SK-N-SH treated with all-trans-retinoic acid at 6 μM for 48 hours (cell line): ENCODE measurements around the gene EGR1.
A peak's percentile ranks its signal among the peaks of the same experiment; 100 is the strongest.

Experiments used
- ATAC-seq: fragments of 200-7000 bp; cut with Tn5 transposase; 3 replicates; pipeline ENCODE4 v1.9.1; 2020; ENCODE audit warnings: mild to moderate bottlenecking, moderate library complexity
- ARNTL ChIP-seq: fragments of 450-650 bp; formaldehyde crosslinking; IDR thresholded peaks from 2 replicates; pipeline ENCODE4 v1.5.0; 2020; ENCODE audit warnings: low read depth, mild to moderate bottlenecking, moderate library complexity, borderline replicate concordance
- BACH2 ChIP-seq: fragments of 250-450 bp; sonication (Bioruptor Pico); IDR thresholded peaks from 2 replicates; pipeline ENCODE4 v1.9.0; 2021; ENCODE audit warnings: mild to moderate bottlenecking, borderline replicate concordance
- CREB5 ChIP-seq: fragments of 250-450 bp; sonication (Bioruptor Pico); IDR thresholded peaks from 2 replicates; pipeline ENCODE4 v1.5.1; 2020; ENCODE audit warnings: low read depth, mild to moderate bottlenecking, moderate library complexity
- CSDC2 ChIP-seq: fragments of 250-450 bp; sonication (Bioruptor Pico); IDR thresholded peaks from 2 replicates; pipeline ENCODE4 v1.5.0; 2020; ENCODE audit warnings: mild to moderate bottlenecking, moderate library complexity
- CSRNP3 ChIP-seq: fragments of 250-450 bp; sonication (Bioruptor Pico); IDR thresholded peaks from 2 replicates; pipeline ENCODE4 v1.5.1; 2021; ENCODE audit warnings: mild to moderate bottlenecking, moderate library complexity
- ESRRG ChIP-seq: fragments of 250-450 bp; sonication (Bioruptor Pico); IDR thresholded peaks from 2 replicates; pipeline ENCODE4 v1.6.1; 2021; ENCODE audit warnings: mild to moderate bottlenecking
- ISL1 ChIP-seq: fragments of 250-450 bp; sonication (Bioruptor Pico); IDR thresholded peaks from 2 replicates; pipeline ENCODE4 v2.1.2; 2022; ENCODE audit warnings: mild to moderate bottlenecking, moderate library complexity
- OSR1 ChIP-seq: fragments of 250-450 bp; sonication (Bioruptor Pico); IDR thresholded peaks from 2 replicates; pipeline ENCODE4 v1.8.0; 2022; ENCODE audit warnings: moderate library complexity, mild to moderate bottlenecking, inconsistent platforms
- PATZ1 ChIP-seq: fragments of 250-450 bp; sonication (Bioruptor Pico); IDR thresholded peaks from 2 replicates; pipeline ENCODE4 v1.8.0; 2020; ENCODE audit warnings: mild to moderate bottlenecking, moderate library complexity, borderline replicate concordance
- RARB ChIP-seq: fragments of 250-450 bp; sonication (Bioruptor Pico); IDR thresholded peaks from 2 replicates; pipeline ENCODE4 v1.8.0; 2021; ENCODE audit warnings: mild to moderate bottlenecking, moderate library complexity
- SNAI2 ChIP-seq: fragments of 250-450 bp; sonication (Bioruptor Pico); IDR thresholded peaks from 2 replicates; pipeline ENCODE4 v1.5.0; 2020; ENCODE audit warnings: mild to moderate bottlenecking, moderate library complexity
- TCF4 ChIP-seq: fragments of 250-450 bp; sonication (Bioruptor Pico); IDR thresholded peaks from 2 replicates; pipeline ENCODE4 v1.8.0; 2021; ENCODE audit warnings: mild to moderate bottlenecking, moderate library complexity, borderline replicate concordance
- TOX ChIP-seq: fragments of 250-450 bp; sonication (Bioruptor Pico); IDR thresholded peaks from 2 replicates; pipeline ENCODE4 v1.8.0; 2021; ENCODE audit warnings: mild to moderate bottlenecking, moderate library complexity, borderline replicate concordance
- TSHZ2 ChIP-seq: fragments of 250-450 bp; sonication (Bioruptor Pico); IDR thresholded peaks from 2 replicates; pipeline ENCODE4 v1.5.0; 2020; ENCODE audit warnings: mild to moderate bottlenecking, moderate library complexity
- ZC3H10 ChIP-seq: fragments of 250-450 bp; sonication (Bioruptor Pico); IDR thresholded peaks from 2 replicates; pipeline ENCODE4 v1.5.1; 2021; ENCODE audit warnings: mild to moderate bottlenecking, moderate library complexity
- ZFP30 ChIP-seq: fragments of 450-650 bp; formaldehyde crosslinking; IDR thresholded peaks from 2 replicates; pipeline ENCODE4 v1.5.0; 2022; ENCODE audit warnings: mild to moderate bottlenecking, moderate library complexity
- ZNF565 ChIP-seq: fragments of 450-650 bp; formaldehyde crosslinking; conservative IDR thresholded peaks from 2 replicates; pipeline ENCODE4 v1.5.0; 2020; ENCODE audit warnings: low read depth, mild to moderate bottlenecking, moderate library complexity
- ZNF8 ChIP-seq: fragments of 450-650 bp; formaldehyde crosslinking; IDR thresholded peaks from 2 replicates; pipeline ENCODE4 v1.5.0; 2020; ENCODE audit warnings: mild to moderate bottlenecking, moderate library complexity

The EGR1 gene

GRCh38 chr5:138463419-138464007 lies 1.8 kb upstream of the EGR1 start:
- TF ChIP-seq PATZ1 = peak; percentile 49; the same call in 1 of the 2 replicates
- TF ChIP-seq ARNTL (CRISPR knock-in tag) = no peak
- ATAC-seq = no peak; the same call in 2 of the 3 replicates

GRCh38 chr5:138464008-138464387 lies 1.3 kb upstream of the EGR1 start:
- peak; percentile 12; the same call in 1 of the 2 replicates for TF ChIP-seq PATZ1
- TF ChIP-seq TSHZ2 (CRISPR knock-in tag) = no peak
- ATAC-seq = peak; percentile 44

GRCh38 chr5:138464388-138465260 lies 655 bp upstream of the EGR1 start:
- peak; percentile 64 for ATAC-seq
- TF ChIP-seq SNAI2 (CRISPR knock-in tag) (0 out of 2 replicates have a peak, but pooled peaks have one; percentile 15), CSRNP3 (CRISPR knock-in tag) (peak; percentile 69; the same call in 1 of the 2 replicates), CSDC2 (CRISPR knock-in tag) (no peak), ESRRG (CRISPR knock-in tag) (no peak), PATZ1 (peak; percentile 38; the same call in 1 of the 2 replicates), ZNF565 (no peak), ZFP30 (no peak), RARB (CRISPR knock-in tag) (no peak)

- no peak for ATAC-seq
- peak; percentile 54; the same call in 1 of the 2 replicates for TF ChIP-seq TOX (CRISPR knock-in tag)
- TF ChIP-seq BACH2 = no peak
- TF ChIP-seq ZNF8 = peak; percentile 48; the same call in 1 of the 2 replicates
- 0 out of 2 replicates have a peak, but pooled peaks have one; percentile 21 for TF ChIP-seq TCF4 (CRISPR knock-in tag)
- peak; percentile 82 for TF ChIP-seq CREB5 (CRISPR knock-in tag)
- no peak for TF ChIP-seq OSR1 (CRISPR knock-in tag)
- TF ChIP-seq ZC3H10 (CRISPR knock-in tag) = peak; percentile 73; the same call in 1 of the 2 replicates
- peak; percentile 93 for TF ChIP-seq RARB (CRISPR knock-in tag)
- no peak for TF ChIP-seq ARNTL (CRISPR knock-in tag)
- TF ChIP-seq SNAI2 (CRISPR knock-in tag) = 0 out of 2 replicates have a peak, but pooled peaks have one; percentile 11
- peak; percentile 42; the same call in 1 of the 2 replicates for TF ChIP-seq TSHZ2 (CRISPR knock-in tag)
- TF ChIP-seq ISL1 (CRISPR knock-in tag) = no peak
These were observed 1.0 kb downstream of the EGR1 start for GRCh38 chr5:138466125-138466899.
